Suppressor macrophage treated with lipopolysaccharide for 4 hours (primary cell): ENCODE measurements around the gene MAPK6.
"Not testable (repeated sequence)": the region's sequence is repeated elsewhere in the genome, so short reads cannot be mapped to it uniquely, and the experiment has no call there.

Experiments
- DNase-seq: peaks from one replicate; pipeline ENCODE4 v3.0.0-alpha.2; 2020

Gene MAPK6

DNA sequence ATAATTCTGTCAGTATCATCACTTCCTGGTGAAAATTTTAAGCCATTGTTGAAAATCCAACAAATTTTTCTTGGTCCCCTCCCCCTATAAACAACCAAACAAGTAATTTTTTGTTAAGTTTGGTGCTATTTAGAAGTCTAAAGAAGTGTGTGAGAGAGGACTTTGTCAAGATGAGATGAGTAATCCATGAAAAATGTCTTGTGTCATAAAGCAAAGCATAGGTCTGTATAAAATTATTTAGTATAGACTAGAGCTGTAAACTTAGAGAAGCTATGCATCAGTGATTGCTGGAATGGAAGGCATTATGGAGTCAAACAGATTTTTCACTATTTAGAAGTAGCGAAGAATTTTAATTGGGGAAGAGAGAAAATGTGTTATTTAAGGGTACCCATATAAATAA is 31.4 kb downstream of the MAPK6 start:
- no peak for DNase-seq

DNA sequence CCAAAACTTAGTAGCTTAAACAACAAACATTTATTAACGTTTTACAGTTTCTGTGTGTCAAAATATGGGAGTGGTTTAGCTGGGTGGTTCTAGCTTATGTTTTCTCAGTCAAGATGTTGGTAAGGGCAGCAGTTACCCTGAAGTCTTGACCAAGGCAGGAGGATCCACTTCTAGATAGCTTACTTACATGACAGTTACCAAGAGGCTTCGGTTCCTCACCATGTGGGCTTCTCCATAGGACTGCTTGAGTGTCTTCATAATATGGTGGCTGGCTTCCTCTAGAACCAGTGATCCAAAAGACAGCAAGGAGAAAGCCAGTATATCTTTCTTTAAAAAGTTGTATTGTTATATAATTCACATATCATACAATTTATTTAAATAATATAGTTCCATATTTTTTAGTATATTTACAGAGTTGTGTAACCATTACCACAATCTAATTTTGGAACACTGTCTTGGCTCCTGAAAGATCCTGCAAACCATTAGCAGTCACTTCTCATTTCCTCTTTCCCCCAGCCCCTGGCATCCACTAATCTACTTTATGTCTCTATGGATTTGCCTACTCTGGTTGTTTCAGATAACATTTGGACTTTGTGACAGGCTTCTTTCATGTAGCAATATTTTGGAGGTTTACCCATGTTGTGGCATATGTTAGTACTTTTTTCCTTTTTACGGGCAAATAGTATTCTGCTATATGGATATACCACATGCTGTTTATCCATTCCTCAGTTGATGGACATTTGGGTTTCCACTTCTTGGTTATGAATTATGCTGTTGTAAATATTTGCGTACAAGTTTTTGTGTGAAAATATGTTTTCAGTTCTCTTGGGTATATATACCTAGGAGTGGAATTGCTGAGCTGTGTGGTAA is 33.3 kb downstream of the MAPK6 start:
- peak; percentile 73 for DNase-seq

DNA sequence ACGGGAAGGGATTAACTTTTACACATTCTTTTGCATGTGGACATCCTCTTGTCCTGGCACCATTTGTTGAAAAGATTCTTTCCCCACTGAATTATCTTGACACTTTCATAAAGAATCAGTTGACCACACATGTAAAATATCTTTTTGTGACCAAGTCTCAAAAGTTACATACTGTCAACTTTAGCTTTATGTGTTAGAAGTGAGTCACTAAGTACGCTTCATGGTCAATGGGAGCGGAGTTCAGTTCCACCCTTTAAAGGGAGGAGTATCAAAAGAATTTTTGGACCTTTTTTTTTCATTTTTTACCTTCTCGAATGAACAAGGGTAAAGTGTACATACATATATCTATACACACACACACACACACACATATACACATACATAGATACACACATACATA is 35.4 kb downstream of the MAPK6 start:
- no peak for DNase-seq

DNA sequence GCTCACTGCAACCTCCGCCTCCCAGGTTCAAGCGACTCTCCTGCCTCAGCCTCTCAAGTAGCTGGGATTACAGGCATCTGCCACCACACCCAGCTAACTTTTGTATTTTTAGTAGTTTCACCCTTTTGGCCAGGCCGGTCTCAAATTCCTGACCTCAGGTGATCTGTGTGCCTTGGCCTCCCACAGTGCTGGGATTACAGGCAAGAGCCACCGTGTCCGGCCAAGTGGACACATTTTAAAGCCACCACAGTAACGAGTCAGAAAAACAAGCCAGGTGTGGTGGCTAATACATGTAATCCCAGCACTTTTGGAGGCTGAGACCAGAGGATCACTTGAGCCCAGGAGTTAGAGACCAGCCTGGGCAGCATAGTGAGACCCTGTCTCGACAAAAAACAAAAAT is 35.8 kb downstream of the MAPK6 start:
- not testable (repeated sequence) for DNase-seq

DNA sequence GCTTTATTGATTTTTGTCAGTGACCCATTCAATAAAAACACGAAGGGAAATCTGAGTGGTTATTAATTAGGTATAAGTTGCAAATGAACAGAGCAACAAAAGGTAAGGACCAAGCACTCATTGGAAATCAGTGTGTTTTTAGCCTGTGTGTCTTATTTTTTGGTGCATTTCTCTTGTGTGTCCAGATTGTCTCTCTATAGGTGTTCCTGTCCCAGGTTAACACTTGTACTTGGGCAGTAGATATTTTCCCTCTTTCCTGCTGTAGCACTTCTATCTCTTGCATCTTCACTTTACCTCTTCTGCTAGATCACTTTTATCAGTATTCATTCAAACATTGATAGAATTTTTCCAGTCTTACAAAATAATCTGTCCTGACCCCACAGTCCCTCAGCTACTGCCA is 37.0 kb downstream of the MAPK6 start:
- no peak for DNase-seq

DNA sequence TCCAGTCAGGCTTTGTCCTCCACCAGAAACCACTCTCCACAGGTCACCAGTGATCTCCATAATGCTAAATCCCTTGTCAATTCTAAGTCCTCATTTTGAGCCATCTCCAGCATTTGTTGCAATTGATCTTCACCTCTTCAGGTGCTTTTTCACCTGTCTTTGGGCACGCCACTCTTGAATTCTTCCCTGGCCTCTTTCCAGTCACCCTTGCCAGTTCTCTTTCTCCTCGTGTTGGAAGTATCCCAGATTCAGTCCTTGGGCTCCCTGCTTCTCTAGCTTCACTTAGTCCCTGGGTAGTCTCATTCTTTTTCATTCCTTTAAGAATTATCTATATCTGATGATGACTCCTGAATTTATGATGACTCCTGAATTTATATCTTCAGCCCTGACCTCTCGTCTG is 37.5 kb downstream of the MAPK6 start:
- no peak for DNase-seq

DNA sequence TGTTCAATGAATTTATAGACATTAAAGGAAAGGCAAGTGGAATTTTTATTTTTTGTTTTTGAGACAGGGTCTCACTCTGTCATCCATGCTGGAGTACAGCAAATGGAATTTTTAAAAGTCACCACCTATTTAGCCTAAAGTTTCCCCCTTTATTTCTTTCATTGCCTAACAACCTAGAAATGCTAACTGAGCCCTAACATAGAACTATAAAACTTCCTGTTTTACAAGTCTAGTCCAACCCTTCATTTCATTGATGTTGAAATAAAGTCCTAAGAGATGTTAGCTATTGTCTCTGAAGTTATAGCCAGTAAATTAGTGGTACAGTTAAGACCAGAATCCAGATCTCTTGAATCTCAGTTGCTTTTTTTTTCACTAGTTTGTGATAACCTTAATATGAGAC is 39.0 kb downstream of the MAPK6 start:
- DNase-seq, result no peak

DNA sequence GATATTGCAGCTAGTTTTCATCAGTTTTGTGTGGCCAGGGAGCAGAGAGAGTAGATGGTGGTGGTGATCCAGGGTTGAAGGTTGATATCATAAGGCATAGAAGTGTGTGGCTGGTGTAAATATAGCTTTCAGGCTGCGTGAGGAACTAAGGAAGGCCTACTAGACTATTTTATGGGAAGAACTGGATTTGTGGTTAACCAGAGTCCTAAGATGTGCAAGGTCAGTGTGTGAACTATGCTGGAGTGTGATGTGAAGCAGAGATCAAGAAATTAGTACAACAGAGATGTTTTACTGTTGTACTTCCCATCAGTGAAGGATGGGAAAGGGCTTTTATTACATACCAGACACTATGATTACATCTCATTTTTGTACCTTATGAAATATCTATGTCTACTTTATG is 41.5 kb downstream of the MAPK6 start:
- no peak for DNase-seq

DNA sequence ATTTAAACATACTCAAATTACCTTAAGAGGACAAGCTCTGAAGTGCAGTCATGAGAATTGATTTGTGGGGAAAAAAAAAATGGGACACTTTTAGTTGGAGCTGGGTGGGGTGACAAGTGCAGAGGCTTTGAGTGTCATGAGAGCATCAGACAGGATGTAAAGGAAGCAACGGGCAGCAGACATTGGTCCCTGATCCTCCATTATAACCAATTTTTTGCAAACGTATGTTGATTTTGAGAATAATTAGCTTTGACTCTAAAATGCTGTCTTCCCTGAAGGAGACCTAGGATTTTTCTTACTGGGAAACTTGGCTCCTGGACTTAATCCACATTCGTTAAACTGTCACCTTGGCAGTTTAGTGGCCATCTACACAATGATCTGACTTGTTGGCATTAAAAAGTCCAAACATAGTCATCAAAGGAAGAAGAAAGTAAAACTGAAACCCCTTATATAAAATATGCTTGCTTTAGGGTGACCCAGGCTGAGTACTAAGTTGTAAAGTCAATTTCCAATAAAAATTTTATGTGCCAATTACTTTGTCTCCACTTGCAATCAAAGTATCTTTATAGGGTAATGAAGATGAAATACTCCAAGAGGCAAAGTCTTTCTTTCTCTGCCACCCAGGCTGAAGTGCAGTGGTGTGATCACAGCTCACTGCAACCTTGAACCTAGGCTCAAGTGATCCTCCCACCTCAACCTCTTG is 48.0 kb downstream of the MAPK6 start:
- DNase-seq, result no peak

DNA sequence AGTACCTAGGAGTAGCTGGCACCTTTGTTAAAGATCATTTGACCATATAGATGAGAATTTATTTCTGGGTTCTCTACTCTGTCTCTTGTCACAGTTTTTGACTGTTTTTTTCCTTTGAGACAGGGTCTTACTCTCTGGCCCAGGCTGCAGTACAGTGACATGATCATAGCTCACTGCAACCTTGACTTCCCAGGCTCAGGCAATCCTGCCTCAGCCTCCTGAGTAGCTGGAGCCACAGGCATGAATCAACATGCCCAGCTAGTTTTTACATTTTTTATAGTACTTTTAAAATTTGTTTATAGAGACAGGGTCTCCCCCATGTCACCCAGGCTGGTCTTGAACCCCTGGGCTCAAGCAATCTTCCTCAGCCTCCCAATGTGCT is 48.5 kb downstream of the MAPK6 start:
- DNase-seq, result no peak

DNA sequence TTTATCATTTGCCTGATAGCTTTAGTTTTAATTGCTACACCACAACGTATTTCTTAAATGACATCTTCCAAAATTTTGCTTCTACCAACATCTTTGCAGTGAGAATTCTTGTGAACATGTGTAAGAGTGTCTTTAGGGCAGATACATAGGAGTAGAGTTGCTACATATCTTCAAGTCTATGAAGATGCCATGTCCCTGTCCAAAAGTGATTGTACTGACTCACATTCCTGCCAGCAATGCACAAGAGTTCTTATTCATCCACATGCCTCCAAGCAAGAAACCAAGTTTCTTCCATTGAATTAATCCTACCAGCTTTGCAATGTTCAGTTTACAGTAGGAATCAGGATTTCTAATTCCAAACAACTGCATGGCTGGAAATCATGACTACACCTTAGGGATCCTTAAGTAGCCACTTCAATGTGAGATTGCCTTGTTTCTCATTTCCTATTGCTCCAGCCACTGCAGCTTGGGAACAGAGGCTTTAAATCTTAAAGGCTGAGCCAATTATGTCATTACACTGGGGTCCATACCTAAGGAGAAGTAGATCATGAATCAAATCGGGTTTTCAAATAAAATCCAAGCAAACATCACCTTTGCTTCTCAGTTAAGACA is 49.1 kb downstream of the MAPK6 start:
- DNase-seq, result no peak

DNA sequence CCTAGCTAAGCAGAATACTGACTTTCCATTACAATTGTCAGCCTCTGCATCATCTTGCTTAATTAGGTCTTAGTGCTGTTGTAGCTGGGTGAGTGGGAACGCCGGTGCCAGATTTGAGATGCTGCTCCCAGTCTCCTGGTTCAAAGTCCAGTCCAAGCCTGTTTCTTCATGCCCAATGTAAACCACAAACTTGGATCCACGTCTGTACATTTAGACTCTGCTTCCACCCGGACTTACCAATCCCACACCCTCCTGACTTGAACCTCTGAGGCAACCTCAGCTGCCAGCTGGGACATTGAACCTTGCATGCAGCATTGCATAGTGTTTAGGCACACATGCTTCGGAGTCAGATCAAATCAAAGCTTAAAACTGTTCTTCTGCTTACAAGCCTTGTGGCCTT is 50.5 kb downstream of the MAPK6 start:
- DNase-seq, result no peak

DNA sequence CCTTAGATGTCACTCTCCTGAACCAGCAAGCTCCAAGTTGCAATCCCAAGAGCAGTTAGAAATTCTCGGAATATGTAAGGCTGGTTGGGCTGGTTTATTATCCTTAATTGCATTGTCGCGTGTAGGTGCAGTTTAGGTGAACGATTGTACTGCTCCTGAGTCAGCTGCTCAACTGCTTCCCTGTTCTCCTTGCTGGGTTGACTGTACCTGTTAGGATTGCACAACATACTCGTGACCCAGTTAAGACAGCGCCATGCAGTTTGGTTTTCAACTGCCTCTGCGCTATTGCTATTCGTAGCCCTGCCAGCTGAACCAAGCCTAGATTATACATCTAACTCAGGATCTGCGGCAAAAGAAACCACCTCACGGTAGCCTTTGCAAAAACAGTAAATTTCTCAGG is 52.6 kb downstream of the MAPK6 start:
- no peak for DNase-seq

DNA sequence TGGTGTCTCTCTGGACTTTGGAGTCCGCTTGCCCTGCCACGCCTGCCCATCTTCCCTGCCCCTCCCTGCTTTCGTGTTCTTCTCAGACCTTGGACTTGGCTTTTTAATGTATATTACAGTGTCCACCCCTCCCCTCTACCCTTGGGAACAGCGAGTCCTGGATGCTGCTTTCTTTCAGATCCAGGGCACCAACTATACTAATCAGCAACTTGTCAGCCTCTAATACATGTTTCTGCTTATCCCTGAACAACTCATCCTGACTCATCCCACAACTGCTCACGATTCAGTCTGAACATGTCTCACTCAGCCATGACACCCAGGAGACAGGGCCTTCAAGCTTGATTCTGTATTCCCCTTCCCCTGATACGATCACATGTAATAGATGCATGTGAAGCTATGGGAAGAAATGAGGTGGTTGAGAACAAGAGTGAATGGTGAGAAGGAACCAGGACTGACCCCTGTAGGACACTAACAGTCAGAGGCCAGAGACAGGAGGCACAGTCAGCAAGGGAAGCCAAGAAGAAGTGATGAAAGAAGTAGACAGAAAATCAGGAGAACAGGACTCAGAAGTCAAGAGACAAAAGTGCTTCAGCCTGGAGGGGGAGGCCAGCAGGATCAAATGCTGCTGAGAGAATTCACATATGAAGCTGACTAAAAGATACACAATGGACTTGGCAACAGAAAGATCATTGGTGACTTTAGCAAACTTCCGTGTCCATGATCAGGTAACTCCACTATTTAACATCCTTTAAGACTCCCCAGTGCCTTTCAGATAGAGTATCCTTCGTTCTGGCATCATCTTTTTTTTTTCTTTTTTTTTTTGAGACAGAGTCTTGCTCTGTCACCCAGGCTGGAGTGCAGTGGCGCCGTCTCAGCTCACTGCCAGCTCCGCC is 58.1 kb downstream of the MAPK6 start:
- peak; percentile 83 for DNase-seq

DNA sequence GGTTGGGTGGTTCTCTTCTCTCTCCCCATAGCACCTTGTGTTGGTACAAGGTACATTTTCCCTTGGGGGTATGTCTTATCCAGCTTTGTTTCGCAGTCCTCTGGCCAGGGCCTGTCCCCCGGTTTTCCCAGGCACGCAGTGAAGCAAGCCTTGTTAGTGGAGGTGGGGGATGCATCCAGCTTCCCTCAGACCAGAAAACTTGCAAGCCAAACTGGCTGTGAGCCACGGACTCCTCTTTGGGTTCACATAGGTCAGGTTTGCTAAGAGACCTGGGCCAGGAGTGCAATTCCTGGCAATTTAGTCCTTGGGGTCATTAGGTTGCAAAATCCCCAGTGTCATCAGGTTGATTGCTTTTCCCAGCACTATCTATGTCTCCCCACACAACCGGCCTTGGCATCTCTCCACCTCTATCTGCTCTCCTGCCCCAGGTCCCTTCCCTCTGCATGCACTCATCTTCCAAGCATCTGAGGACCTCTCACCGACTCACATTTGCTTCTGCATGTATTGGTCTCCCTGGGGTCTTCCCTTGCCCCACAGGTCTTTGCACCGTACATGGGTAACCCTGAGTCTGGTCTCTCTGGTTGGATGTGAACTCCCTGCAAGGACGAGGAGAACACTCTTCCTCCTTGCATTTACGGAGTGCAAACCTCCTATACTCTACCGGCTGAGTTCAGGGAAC is 59.3 kb downstream of the MAPK6 start:
- no peak for DNase-seq

DNA sequence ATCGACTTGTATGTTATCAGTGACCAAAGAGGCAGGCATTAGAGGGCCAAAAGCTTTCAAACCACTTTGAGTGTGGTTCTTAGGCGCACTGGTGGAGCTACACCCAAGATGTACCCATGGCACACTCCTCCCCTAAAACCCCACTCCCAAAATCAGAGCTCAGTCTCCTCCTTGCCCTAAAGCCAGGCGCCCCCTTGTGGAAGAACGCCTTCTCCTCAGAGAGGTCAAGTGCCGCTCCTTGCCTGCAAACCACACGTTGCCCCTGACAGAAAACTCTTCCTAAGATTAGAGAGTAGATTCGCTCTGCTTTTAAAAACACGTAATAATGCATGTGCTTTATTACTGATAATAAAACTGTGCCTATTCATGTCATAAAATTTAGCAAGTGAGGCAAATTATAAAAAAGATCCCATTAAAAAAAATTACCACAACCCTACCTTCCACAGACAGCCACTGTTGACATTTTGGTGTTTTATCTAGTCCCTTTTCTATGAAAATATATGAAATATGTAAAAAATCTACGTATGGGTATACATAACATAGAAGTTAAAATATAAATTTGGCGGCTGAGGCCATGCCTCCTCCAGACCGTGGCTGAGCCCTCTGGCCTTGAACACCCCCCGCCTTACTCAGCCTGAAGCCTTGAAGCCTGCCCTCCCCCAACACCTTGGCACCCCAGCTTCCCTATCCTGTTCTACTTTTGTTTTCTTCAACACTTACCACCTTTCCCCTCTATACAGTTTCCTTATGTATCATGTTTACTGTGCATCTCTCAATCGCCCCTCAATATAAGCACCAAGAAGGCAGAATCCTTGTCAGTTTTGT is 60.1 kb downstream of the MAPK6 start:
- DNase-seq, result peak; percentile 88

DNA sequence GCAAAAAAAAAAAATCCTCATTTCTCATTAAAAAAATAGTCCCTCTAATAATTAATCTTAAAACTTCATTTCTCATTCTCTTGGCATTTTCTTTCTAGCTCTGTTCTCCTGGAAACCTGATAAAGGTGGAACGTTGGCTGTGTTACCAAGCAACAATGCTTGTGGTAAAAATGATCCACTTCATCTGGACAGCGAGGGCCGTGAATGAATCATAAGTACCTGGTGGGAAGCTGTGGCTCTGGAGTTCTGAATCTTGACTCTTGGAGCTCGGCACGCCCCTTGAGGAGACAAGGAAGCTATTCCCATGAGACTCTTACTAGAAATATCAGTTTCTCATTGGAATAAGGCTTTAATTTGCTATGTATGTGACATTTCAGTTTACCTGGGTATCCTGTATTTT is 61.0 kb downstream of the MAPK6 start:
- no peak for DNase-seq

DNA sequence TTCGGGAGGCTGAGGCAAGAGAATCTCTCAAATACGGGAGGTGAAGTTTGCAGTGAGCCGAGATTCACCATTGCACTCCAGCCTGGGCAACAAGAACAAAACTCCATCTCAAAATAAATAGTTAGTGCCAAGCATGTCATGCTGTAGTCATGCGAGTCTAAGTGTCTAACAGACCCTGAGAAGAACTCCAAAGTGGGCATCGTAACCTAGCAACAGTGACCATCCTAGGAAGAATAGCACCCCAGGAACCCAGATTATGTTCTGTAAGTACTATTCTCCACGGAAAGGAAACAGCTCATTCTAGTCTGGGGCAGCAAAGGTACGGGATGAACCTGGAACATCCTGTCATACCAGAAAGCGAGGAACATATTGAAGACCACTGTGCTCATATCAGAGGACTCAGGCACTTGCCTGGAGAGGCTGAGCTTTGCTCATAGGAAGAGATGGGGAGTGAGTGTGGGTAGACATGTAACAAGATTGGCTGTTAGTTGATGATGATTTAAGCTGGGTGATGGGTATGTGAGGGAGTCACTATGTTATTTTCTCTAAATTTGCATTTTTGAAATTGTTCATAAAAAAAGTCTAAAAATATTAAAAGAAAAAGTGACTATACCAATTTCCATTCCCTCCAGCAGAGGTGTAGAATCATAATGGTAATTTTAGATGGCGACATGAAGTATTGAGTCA is 61.8 kb downstream of the MAPK6 start:
- DNase-seq, result no peak

DNA sequence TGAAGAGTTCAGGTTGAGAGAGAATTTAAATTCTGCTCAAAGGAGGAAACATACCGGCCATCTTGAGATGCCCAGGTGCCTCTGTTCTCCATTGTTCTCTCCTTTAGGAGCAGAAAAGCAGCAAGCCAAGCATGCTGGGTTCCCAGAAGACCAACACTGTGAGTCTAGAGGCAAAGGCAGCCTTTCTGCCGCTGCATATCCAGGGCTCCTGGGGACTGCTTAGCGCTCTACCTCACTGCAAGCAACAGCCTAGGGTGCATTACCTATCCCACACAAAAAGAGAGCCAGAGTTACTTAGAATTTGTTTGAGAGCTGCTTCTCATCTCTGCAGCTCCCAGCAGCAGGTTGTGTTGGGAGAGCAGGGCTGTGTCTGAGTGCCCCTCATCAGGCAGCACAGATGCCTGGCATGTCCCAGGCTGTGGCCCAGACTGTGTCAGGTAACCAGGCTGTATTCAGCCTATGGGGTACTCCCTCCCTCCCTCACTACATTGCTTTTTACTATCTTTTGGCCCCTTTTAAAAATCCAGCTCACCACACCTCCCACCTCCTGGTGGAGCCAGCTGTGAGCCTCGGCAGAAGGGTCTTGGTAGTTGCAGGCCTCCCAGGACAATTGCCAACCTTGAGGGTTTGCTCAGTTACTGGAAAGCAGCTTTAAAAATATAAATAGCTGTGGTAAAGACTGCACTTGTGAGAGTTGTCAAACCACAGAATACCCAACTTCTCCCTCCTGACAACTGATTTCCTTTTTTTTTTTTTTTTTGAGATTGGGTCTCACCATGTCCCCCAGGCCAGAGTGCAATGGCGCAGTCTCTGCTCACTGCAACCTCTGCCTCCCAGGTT is 63.4 kb downstream of the MAPK6 start:
- no peak for DNase-seq

DNA sequence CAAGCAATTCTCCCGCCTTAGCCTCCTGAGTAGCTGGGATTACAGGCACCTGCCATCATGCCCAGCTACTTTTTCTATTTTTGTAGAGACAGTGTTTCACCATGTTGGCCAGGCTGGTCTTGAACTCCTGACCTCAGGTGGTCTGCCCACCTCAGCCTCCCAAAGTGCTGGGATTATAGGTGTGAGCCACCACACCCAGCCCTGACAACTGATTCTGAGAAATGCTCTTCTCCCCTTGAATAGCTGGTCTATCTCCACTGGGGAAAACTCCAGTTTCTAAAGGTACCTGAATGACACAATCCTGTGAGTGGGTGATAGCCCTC is 64.0 kb downstream of the MAPK6 start:
- DNase-seq, result not testable (repeated sequence)
